SIG-M5 (cell line): Measurements from ENCODE around the gene BANP.

Experiments used
- DNase-seq: peaks from one replicate; lab custom pipeline; 2025; lab: John Stamatoyannopoulos, UW

The BANP gene

GRCh38 chr16:87949071-87949744 lies 2.0 kb upstream of the BANP start:
- no peak for DNase-seq

- DNase-seq = no peak
Measured at GRCh38 chr16:87951552-87952538, 611 bp downstream of the BANP start.

- DNase-seq = no peak
Measured at GRCh38 chr16:87952751-87953150, 1.5 kb downstream of the BANP start.

DNA sequence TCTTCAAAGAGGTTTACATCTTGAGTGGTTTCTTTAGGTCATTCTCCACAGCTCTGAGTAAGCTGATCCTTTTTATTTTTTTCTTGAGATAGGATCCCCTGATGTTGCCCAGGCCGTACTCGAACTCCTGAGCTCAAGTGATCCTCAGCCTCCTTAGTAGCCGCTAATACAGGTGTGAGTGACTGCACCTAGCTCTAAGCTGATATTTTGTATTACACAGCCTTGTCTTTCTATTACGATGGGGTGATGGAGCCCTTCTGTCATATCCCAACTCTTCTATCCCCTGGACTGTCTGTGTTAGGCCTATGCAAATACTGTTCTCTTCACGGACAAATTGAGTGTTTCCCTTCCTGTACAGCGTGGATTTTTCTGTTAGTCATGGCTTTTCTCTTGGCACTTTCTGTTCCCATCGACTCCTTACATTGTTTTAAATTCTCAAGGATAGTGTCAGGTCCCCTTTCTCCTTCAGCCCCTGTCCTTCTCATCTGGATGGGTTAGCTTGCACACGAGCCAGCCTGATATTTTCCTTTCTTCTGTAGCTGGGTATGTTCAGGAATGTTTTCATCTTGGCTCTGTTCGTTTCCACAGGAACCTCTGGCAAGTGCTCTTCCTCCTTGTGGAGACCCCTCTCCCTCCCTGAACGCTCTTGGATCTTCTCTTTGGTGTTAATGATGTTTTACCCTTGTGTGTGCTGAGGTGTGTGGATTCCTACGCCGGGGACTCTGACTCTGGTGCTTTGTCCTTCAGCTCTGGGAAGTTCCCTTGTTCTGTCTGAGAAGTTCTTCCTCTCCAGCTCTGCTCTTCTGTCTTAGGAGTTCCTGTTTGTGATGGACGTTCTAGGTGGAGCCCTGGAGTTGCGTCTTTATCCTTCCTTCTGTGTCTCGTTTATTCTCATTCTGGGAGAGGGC lies 2.3 kb downstream of the BANP start:
- no peak for DNase-seq

DNA sequence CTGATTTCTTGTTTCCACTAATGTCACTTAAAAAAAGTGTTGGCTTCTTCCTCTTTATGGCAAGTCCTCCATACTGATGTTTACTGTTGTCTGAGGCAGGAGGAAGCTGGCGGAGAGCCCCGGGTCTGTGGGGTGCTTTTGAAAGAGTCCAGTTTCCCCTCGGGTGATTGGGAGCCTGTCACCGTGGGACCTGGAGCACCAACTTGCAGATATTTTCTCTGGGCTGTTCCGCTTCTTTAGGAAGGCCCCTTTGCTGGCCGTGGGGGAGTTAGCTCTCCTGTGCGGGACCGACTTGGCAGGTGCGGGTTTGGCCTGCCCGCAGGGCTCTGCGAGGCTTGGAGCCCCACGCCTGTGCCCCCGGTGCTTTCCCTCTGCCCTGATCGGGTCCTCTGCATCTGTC lies 3.1 kb downstream of the BANP start:
- no peak for DNase-seq

DNA sequence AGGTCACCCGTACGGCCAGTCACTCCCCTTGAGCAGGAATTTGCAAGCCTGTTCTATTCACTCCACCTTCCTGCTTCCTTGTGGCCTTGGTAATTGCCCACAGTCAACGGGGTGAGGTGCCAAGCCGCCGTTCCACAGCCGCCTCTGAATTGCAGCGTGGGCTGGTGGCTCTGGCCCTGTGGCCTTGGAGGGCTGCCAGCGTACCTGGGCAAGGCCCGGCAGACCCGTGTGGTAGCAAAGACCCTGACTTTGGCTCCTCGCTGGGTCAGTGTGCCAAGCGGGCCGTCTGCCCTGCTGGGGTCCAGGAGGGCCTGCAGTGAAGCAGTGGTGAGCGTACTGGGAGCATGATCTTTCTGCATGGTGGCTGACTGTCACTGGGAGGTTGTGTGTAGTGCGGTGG lies 3.6 kb downstream of the BANP start:
- no peak for DNase-seq

DNA sequence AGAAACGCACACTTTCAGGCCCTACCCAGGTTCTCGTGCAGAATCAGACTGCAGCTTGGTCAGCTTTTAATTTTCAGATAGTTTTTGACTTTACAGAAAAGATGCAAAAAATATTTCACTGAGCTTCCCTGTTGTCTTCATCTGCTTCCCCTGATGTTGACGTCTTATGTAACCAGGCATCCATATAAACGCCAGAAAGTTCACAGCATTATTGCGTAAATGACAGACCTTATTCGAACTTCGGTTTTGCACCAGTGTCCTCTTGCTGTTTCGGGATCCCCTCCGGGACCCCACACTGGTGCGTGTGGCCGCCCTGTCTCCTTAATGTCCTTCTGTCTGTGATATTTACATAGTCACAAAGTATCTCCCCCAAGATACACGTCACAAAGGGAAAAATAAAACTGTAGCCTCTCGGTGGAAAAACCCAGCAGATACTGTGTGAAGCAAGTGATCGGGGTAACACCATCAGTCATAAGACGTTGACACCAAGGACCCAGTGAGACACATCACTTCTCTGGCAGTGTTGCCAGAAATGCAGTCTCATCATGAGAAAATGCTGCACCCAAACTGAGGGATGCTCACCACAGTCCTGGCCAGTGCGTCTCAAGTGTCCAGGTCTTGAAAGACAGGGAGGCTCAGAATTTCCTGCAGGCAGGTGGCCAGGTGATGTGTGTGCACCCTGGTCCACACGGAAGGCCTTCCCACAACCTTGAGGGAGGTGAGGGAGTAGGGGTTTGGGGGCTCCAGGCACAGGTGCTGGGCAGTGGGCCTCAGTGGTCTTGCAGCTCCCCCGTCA lies 4.3 kb downstream of the BANP start:
- DNase-seq = no peak

- DNase-seq = no peak
Measured at GRCh38 chr16:87956098-87956364, 4.8 kb downstream of the BANP start.

GRCh38 chr16:87956365-87957231 lies 5.4 kb downstream of the BANP start:
- DNase-seq = no peak

- no peak for DNase-seq
Measured at GRCh38 chr16:87957296-87958094, 6.3 kb downstream of the BANP start.

- DNase-seq = no peak
Measured at GRCh38 chr16:87958632-87959031, 7.4 kb downstream of the BANP start.

DNA sequence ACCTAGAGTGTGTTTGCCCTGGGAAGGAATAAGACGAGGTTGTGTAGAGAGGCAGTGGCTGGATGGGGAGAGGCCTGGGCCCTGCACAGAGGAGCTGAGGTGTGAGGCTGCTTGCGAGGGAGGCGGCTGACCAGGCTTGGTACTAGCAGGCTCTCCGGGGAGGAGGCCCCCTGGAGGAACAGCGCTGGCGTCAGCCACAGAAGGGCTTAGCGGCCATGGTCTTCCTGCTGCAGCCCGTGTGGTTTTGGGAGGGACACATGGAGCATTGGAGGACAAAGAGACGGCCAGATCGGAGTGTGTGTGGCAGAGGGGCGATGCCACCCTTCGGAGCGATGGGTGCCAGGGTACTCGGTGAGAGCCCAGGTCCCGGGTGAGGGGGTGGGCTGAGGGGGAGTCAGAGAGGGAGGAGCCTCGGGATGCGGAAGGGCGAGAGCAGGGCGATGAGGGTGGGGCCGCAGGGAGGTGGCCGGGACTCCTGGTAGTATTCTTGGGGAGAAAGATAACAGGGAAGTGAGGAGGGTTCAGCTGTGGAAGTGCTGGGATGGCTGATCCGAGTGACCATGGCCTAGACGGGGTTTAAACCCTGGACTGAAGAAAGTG lies 8.3 kb downstream of the BANP start:
- DNase-seq = no peak

GRCh38 chr16:87960296-87960695 lies 9.1 kb downstream of the BANP start:
- no peak for DNase-seq

- no peak for DNase-seq
Measured at GRCh38 chr16:87960852-87961251, 9.6 kb downstream of the BANP start.

GRCh38 chr16:87961623-87962022 lies 10.4 kb downstream of the BANP start:
- no peak for DNase-seq

DNA sequence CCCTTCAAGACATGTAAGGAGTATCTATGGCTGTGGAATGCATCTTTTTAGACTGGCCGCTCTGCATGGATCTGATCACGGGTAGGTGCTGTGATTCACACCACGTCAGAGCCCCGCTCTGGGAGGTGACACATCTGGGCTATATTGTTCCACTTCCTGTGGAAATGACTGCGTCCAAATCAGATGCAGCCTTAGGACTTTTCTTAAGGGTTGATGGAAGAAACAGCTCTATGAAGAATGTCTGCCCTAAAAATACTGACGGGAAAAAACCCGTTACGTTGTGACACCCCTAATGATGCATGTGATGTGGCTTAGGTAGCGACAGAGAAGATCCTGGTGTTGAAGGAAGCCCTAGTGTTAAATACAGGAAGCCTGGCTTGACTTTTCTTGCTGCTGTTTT lies 12.2 kb downstream of the BANP start:
- DNase-seq = no peak

GRCh38 chr16:87964049-87964659 lies 12.9 kb downstream of the BANP start:
- no peak for DNase-seq

GRCh38 chr16:87965417-87965816 lies 14.2 kb downstream of the BANP start:
- DNase-seq = no peak

- no peak for DNase-seq
Measured at GRCh38 chr16:87966064-87966645, 14.9 kb downstream of the BANP start.
